Measurements from ENCODE around the gene TNRC18. TPM values are rescaled to one million over a fixed set of nuclear protein-coding genes. Genes with fewer than 3 reads are reported as not detected.

The TNRC18 gene
- total RNA-seq, 1 donor from 2014 or later = 169 TPM

GRCh38 chr7:5454485-5454884 lies 30.9 kb upstream of the TNRC18 start:
- H3K27ac Mint-ChIP-seq = no peak overlapping the region
- TF ChIP-seq CTCF (conservative IDR thresholded peaks at IDR 0.05) = no peak
- H3K4me3 Mint-ChIP-seq = no peak overlapping the region
- H3K4me1 Mint-ChIP-seq (ENCODE audit: unreplicated experiment) = peaks cover 10% of the 10 kb centered on the region
- no peaks in the 10 kb centered on the region for H3K9me3 Mint-ChIP-seq
- H3K36me3 Mint-ChIP-seq = no peaks in the 10 kb centered on the region
- H3K27me3 Mint-ChIP-seq = peaks cover 8% of the 10 kb centered on the region
- no peak for DNase-seq (ENCODE audit: extremely low spot score, unreplicated experiment)

DNA sequence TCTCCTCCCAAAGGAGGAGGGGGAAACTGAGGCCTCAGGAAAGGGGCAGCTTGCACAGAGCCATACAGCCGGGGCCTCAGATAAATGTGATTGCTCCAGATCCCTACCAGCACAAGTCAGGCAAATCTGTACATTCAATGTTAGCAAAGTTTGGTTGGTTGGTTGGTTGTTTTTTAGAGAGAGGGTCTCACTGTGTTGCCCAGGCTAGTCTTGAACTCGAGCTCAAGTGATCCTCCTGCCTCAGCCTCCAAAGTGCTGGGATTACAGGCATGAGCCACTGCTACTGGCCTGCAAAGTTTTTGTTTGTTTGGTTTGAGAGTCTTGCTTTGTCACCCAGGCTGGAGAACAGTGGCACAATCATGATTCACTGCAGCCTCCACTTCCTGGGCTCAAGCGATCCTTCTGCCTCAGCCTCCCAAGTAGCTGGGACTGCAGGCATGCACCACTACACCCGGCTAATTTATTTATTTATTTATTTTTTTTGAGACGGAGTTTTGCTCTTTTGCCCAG lies 30.0 kb upstream of the TNRC18 start:
- no peak for TF ChIP-seq CTCF (conservative IDR thresholded peaks at IDR 0.05)
- no peaks in the 10 kb centered on the region for H3K9me3 Mint-ChIP-seq

GRCh38 chr7:5452937-5453540 lies 29.4 kb upstream of the TNRC18 start:
- Mint-ChIP-seq H3K4me1 (ENCODE audit: unreplicated experiment) (peaks cover 10% of the 10 kb centered on the region), H3K36me3 (no peaks in the 10 kb centered on the region), H3K9me3 (no peaks in the 10 kb centered on the region), H3K27me3 (peaks cover 8% of the 10 kb centered on the region), H3K4me3 (no peak overlapping the region), H3K27ac (peak overlapping the region; percentile 10)
- no peak for DNase-seq (ENCODE audit: extremely low spot score, unreplicated experiment)
- TF ChIP-seq CTCF (conservative IDR thresholded peaks at IDR 0.05) = no peak

More for the DNA sequence above, 30.0 kb upstream of the TNRC18 start:
- DNase-seq (ENCODE audit: extremely low spot score, unreplicated experiment) = no peak
- Mint-ChIP-seq H3K27ac (no peak overlapping the region), H3K4me1 (ENCODE audit: unreplicated experiment) (peaks cover 10% of the 10 kb centered on the region), H3K36me3 (no peaks in the 10 kb centered on the region), H3K27me3 (peaks cover 8% of the 10 kb centered on the region), H3K4me3 (no peak overlapping the region)

- peaks cover 10% of the 10 kb centered on the region for H3K4me1 Mint-ChIP-seq (ENCODE audit: unreplicated experiment)
- TF ChIP-seq CTCF (conservative IDR thresholded peaks at IDR 0.05) = no peak
- DNase-seq (ENCODE audit: extremely low spot score, unreplicated experiment) = no peak
- no peaks in the 10 kb centered on the region for H3K36me3 Mint-ChIP-seq
- no peak overlapping the region for H3K4me3 Mint-ChIP-seq
- peaks cover 8% of the 10 kb centered on the region for H3K27me3 Mint-ChIP-seq
- no peaks in the 10 kb centered on the region for H3K9me3 Mint-ChIP-seq
- peak overlapping the region; percentile 10 for H3K27ac Mint-ChIP-seq
Measured at GRCh38 chr7:5452470-5452899, 28.9 kb upstream of the TNRC18 start.

DNA sequence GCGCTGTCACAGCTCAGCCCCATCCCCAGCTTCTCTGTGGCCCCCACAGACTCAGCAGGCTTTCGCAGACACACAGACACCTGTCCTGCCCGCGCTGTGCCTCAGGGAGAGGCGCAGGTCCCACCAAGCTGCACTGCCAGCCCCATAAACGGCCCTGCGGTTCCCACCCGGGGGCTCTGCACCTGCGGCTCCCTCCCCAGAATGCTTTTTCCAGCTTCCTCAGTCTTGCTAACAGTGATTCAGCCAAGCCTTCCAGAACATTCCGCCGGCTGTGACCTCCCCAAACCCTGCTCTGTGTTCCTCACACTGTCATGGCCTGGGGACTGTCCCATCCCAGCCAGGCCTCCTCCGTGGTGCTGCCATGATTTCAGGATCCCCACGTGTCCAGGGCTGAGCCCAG lies 27.8 kb upstream of the TNRC18 start:
- H3K4me3 Mint-ChIP-seq = no peak overlapping the region
- TF ChIP-seq CTCF (conservative IDR thresholded peaks at IDR 0.05) = no peak
- no peaks in the 10 kb centered on the region for H3K36me3 Mint-ChIP-seq
- H3K9me3 Mint-ChIP-seq = no peaks in the 10 kb centered on the region
- DNase-seq (ENCODE audit: extremely low spot score, unreplicated experiment) = no peak
- no peak overlapping the region for H3K27ac Mint-ChIP-seq
- H3K4me1 Mint-ChIP-seq (ENCODE audit: unreplicated experiment) = peaks cover 12% of the 10 kb centered on the region
- H3K27me3 Mint-ChIP-seq = peaks cover 8% of the 10 kb centered on the region
